HG02840 (cell line): ENCODE measurements around the gene MROH8.
"Not testable (repeated sequence)": the region's sequence is repeated elsewhere in the genome, so short reads cannot be mapped to it uniquely, and the experiment has no call there.

Experiments used
- ATAC-seq: cut with Tn5 transposase; IDR thresholded peaks from one replicate; pipeline ENCODE4 v1.9.1; 2021; ENCODE audit warnings: mild to moderate bottlenecking, moderate library complexity, moderate number of reproducible peaks; ENCODE audit not compliant: unreplicated experiment, low FRiP score

The MROH8 gene

DNA sequence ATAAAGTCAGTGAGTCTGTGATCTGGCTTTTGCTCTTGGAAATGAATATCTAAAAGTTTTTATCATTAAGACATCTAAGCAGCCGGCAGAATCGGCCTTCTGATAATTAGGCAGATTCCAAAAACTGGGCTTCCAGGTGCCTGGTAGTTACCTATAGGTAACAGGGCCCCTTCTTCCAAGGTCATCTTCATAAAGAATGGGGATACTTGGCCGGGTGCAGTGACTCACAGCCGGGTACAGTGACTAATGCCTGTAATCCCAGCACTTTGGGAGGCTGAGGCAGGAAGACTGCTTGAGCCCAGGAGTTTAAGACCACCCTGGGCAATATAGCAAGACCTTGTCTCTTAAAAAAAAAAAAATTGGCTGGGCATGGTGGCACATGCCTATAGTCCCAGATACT, 70.7 kb downstream of the MROH8 start:
- no peak for ATAC-seq

DNA sequence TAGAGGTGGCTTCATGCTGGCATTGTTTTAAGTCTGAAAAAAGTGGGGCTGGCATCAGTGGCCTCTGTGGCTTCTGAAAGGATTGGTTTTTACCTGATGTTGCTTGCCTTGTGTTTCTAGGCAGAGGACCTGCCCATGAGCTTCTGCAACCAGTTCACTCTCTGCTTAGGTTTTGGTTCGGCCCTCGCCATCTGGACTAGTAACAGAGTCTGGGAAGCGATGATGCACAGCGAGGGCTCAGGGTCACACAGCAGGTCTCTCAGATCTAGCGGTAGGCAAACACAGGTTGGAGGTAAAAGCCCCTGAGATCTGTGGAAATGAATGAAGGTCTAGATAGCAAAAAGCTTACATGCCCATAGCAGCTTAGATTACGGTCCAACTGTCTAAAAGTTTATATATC, 76.8 kb downstream of the MROH8 start:
- no peak for ATAC-seq

DNA sequence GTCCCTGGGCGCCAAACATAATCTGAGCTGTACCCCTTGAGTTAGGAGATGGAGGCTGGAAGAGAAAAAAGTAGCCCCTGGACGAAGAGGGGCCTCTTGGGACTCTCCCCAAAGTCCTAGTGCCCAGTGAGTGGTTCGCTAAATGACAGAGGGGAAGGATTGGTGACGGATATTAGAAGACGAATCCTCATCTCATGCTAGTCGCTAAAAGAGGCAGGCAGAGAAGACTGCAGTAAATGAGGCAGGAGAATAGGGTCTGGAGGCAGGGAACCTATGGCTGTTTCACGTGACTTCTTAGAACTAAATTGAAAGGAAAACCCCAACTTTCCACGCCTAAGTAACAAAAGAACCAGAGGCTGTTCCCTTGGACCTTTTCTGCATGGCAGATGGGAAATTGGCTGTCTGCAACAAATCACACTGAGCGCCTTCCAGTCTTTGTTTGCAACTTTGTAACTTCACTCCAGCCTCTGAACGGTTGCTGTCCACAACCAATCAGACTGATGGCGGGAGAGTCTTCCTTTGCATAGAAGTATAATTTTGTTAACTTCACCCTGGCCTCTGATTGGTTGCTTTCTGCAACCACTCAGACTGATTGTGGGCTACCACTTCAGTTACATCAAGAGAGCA, 82.8 kb downstream of the MROH8 start:
- peak; percentile 11 for ATAC-seq

DNA sequence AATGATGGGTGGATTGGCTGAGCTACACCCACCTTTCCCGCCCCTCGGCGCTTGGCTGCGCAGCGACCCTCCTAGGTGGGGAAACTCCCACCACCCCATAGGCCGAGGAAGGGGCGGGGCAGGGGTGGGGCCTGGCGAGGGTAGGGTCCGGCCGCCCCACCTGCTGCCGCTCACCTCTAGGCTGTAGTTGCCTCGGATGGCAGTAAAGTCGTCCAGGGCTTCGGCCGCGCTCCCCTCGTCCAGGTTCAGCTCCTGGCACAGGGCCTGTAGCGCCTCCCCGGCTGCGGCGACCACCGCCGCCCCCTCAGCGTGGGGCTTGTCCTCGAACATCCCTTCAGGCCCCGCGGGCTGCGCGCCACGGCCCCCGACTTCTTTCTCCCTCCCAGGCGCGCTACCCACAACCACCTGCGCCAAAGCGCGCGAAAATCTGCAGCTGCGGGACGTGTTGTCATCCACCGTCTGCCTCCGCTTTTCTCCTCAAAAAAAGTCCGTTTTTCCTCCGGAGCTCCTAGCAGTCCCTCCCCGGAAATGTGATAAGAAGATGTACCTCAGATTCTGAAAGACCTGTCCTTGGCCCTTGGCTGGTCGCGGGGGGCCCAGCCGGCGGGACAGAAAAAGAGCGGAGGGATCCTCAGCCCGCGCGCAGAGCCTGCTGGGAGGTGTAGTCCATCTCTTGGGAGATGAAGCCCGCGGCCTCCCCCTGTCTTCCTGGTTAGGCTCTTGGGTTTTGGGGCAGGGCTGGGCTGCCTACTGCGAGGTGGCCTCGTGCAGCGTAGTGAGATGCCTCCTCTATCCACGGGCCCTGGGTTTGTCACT, 83.5 kb downstream of the MROH8 start, which contains the start of gene RBL1:
RBL1 (minus strand) TSS at position 399 of the 816 bp plus-strand sequence; CDS start at position 330, 69 bp downstream.
- peak; percentile 74 for ATAC-seq

DNA sequence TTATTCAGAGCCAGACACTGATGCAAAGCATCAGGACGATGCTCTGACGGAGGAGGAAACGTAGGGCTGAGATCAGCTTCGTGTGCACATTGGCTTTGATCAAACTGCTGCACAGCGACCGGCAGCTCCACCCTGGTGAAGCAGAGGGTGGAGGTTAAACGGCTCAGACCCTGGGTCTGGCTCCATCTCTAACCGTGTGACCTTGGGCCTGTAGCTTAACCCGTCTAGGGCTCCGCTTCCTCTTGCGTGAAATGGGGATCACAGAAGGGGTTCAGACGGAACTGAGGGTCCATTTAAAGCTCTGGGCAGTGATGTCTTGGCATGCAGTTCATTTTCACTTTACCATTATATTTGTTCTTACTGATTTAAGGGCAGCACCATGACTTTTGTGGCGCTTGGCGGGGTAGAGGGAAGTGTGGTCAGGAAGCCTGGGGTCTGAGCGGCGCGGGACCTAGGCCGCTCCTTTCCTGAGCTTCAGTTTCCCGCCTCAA, 84.2 kb downstream of the MROH8 start:
- peak; percentile 5 for ATAC-seq

DNA sequence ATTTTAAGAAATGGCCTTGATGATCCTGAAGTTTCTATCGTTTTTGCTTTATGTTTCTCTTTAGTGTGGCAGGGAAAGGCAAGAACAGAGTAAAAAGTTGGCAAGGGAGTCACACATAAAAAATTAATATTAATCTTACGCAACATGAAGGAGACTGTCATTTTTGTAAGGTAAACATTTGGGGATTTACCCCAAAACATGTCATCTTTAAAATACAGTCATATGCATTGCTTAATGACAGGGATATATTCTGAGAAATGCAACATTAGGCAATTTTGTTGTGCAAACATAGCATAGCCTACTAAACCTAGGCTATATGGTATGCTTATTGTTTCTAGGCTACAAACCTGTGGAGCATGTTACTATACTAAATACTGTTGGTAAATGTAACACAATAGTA, 88.9 kb downstream of the MROH8 start:
- no peak for ATAC-seq

DNA sequence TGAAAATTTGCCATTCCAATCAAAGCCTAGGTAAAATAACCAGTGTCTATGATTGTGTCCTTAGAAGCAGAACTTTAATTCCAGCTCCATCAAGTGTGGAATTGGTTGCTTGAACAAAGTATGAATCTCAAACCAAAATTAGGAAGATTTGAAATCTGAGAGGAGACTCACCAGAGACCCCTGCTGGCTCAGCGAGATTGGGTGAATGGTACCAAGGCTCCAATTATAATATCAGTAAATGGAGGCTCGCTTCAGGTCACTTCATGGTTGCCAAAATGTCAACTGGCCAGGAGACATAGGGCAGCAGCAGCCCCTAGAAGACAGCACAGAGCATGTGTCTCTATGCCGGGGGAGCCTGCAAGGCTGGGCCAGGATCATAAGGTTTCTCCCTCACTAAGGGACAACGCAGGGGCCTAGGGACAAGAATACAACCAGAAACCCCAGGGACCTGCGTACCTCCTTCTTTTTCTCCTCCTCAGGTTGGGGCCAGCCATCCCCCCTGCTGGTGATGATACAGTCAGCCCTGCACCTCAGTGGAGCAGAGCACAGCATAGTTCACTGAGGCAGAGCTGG, 97.5 kb downstream of the MROH8 start:
- no peak for ATAC-seq

DNA sequence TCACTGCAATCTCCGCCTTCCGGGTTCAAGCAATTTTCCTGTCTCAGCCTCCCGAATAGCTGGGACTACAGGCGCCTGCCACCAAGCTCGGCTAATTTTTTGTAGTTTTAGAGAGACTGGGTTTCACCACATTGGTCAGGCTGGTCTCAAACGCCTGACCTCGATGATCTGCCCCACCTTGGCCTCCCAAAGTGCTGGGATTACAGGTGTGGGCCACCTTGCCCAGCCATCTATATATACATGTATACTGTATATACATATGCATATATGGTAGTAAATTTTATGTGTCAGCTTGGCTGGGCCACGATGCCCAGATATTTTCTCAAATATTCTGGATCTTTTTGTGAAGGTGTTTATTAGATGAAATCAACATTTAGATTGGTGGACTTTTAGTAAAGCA, 102.3 kb downstream of the MROH8 start:
- no peak for ATAC-seq

DNA sequence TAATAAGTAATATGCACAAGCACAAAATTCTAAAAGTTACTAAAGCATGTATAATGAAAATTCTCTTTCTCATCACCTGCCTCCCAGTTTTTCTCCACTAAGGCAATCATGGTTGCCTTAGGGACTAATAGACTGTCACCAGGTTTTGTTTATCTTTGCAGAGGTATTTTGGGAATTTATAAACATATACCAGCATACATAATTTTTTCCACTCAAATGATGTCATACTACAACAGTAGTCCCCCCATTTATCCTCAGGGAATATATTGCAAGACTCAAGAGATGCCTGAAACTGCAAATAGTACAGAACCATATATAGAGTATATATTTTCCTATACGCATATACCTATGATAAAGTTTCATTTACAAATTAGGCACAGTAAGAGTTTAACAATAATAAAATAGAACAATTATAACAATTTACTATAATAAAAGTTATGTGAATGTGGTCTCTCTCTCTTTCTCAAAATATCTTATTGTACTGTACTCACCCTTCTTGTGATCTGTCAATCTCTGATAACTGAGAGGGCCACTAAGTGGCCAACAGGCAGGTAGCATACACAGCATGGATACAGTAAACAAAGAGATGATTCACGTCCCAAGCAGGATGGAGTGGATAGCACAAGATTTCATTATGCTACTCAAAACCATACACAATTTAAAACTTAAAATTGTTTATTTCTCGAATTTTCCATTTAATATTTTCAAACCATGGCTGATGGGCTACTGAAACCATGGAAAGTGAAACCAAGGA, 103.2 kb downstream of the MROH8 start:
- ATAC-seq: no peak

DNA sequence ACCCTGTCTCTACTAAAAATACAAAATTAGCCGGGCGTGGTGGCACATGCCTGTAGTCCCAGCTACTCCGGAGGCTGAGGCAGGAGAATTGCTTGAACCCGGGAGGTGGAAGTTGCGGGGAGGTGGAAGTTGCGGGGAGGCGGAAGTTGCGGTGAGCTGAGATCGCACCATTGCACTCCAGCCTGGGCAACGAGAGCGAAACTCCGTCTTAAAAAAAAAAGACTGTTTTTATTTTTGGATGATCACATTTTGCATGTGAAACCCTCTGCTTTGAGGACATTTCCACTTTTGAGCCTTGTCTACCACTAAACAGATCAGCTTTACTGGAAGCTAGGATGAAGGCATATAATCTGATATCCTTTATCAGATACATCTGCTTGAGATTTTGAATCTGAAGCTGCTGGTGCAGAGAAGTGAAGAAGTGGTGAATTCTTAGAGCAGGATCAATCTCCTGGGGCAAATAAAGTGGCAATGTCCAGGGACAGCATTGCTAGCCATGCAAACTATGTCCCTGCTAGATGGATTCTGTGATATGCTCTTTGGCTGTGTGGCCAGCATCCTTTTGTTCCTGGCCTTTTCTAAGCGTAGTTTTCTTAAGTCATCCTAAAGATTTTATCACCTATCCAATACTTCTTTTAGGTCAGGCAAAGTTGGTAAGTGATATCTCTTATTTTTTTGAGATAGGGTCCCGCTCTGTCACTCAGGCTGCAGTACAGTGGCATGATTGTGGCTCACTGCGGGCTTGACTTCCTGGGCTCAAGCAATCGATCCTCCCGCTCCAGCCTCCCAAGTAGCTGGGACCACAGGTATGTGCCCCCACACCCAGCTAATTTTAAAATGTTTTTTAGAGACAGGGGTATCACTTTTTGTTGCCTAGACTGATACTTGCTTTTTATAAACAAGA, 106.8 kb downstream of the MROH8 start:
- no peak for ATAC-seq

DNA sequence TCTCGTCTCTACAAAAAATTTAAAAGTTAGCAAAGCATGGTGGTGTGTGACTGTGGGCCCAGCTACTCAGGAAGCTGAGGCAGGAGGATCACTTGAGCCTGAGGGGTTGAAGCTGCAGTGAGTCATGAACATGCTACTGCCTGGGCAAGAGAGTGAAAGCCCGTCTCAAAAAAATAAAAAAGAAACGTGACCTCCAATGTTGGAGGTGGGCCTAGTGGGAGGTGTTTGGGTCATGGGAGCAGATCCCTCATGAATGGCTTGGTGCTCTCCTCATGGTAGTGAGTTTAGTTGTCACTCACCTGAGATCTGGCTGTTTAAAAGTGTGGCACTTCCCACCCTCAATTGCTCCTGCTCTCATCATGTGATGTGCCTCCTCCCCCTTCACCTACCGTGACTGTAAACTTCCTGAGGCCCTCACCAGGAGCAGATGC, 107.9 kb downstream of the MROH8 start:
- ATAC-seq: no peak

DNA sequence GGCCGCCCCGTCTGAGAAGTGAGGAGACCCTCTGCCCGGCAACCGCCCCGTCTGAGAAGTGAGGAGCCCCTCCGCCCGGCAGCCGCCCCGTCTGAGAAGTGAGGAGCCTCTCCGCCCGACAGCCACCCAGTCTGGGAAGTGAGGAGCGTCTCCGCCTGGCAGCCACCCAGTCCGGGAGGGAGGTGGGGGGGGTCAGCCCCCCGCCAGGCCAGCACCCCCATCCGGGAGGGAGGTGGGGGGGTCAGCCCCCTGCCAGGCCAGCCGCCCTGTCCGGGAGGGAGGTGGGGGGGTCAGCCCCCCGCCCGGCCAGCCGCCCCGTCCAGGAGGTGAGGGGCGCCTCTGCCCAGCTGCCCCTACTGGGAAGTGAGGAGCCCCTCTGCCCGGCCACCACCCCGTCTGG, 109.8 kb downstream of the MROH8 start:
- ATAC-seq: not testable (repeated sequence)

DNA sequence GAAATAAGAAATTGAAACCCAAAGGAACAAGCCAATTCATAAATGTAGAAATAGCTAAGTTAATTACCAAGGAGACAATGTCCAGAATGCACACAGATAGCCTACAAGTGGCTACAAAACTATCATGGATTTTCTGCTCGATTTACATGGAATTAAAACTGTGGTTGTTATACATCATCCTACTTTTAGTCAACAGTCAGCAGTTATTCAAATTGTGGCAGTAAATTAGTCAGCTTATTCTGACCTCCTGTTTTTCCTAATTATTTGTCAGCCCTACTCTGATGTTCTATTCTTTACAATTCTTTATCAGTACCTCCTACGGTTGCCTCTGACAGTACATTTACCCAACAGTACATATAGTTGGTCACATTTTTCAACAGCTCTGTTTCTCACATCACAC, 113.2 kb downstream of the MROH8 start:
- no peak for ATAC-seq

DNA sequence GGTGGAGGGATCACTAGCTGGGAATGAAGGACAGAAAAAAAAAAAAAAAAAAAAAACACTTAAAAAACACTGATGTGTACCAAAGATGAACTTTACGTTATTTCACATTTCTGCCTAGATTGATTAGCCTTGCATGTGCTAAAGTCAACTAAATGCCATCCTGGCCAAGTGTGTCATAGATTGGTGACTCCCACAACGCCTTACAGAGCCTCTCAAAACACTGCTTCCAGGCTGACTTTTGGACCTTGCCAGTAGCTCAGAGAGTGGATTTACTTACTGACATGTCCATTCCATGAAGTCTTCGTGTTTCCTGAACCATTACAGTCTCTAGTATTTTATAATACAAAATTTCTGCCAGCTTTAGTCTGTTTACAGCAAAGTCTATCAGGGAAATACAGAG, 124.1 kb downstream of the MROH8 start:
- no peak for ATAC-seq

DNA sequence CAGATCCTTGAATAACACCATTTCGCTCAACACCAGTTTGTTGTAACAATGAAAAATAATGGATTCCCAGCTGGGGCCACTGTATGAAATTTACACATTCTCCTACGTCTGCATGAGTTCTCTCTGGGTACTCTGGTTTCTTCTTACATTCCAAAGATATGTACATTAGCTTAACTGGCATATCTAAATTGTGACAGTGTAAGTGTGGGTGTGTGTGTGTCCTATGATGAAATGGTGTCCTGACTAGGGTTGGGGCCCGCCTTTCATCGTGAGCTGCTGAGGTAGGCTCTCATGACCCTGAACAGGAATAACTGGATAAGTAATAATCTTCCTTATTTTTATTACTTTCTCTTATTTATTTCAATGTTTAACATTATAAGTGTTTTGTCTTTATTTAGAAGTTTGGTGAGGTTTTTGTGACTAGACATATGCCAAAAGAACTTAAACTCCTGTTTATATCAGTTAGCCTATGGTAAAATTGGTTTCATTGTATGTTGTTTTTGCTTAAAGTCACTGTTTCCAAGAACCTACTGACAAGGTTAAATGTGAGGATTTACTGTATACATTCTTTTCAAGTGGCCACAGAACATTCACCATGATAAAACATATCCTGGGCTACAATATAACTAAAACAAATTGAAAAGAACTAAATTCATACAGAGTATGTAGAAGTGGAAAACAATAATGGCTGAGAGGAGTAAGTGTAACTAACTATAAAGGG, 126.0 kb downstream of the MROH8 start:
- ATAC-seq: no peak
